ENCODE results near the gene TRPM8.
A peak's percentile ranks its signal among the peaks of the same experiment; 100 is the strongest.

The TRPM8 gene

DNA sequence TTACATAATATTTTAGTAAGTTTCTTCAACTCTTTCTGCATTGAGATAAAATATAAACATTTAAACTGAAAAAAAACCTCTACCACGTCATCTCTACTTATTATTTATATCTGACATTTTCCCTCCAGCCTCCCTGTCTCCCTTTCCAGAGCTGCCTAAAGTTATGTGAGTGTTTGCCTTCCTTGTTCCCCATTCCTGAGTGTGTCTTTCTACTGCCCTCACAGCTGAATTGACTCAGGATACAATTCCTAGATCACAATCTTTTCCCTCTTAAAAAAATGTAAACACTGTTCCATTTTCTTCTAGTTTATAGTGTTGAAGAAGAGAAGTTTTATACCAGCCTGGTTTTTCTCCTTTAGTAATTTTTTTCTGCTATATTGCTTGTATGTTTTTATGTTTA lies 5.3 kb downstream of the TRPM8 start:
- no peak for FAIRE-seq
- no peak for TF ChIP-seq POLR2A (IDR thresholded peaks at IDR 0.05; ENCODE audit: low read depth, low read length)
- no peak for DNase-seq (ENCODE audit: insufficient read length, low spot score)

DNA sequence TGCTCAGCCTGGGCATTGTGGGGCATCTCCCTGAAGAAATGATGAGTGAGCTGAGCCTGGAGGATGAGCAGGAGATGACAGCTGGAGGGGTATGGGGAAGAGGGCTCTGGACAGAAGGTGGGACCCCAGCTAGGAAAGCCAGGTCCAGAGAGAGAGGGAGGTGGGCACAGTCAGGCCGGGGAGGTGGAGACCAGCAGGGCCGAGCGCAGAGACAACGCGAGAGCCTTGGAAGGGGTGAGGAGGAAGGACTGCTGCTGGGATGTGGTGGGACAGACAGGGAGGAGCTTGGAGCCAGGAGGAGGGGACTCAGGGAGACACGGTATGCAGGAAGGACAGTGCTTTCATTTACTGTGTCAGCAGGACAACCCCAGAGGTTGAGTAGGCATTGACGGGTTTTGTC lies 8.2 kb downstream of the TRPM8 start:
- DNase-seq (ENCODE audit: insufficient read length, low spot score) (no peak), FAIRE-seq (no peak)
- no peak for TF ChIP-seq POLR2A (IDR thresholded peaks at IDR 0.05; ENCODE audit: low read depth, low read length)

DNA sequence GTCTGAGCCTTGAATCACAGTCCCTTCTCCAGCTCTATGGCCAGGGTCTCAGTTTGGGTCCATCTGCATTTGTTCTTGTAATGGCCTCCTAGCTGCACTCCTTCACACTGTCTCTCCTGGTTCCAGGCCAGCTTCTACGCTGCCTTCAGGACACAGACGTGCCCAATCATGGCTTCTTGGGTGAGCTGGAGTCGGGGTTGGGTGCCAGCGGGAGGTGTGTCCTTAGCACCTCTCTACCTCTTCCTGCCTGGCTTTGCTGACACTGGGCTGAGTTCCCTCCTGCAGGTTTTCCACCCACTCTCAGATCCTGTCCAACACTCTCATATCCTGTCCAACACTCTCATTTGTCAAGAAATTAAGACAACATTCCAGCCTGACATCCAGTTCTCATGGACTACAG lies 9.6 kb downstream of the TRPM8 start:
- no peak for FAIRE-seq
- DNase-seq (ENCODE audit: insufficient read length, low spot score): no peak
- no peak for TF ChIP-seq POLR2A (IDR thresholded peaks at IDR 0.05; ENCODE audit: low read depth, low read length)

- DNase-seq (ENCODE audit: insufficient read length, low spot score): peak; percentile 25
- FAIRE-seq: no peak
Measured at GRCh38 chr2:233928594-233929351, 11.6 kb downstream of the TRPM8 start.

GRCh38 chr2:233929352-233930022 lies 12.3 kb downstream of the TRPM8 start:
- FAIRE-seq (peak; percentile 86), DNase-seq (ENCODE audit: insufficient read length, low spot score) (peak; percentile 48)

More at GRCh38 chr2:233928594-233929351, 11.6 kb downstream of the TRPM8 start:
- no peak for TF ChIP-seq POLR2A (IDR thresholded peaks at IDR 0.05; ENCODE audit: low read depth, low read length)

GRCh38 chr2:233934524-233934923 lies 17.4 kb downstream of the TRPM8 start:
- TF ChIP-seq POLR2A (IDR thresholded peaks at IDR 0.05; ENCODE audit: low read depth, low read length): no peak
- no peak for FAIRE-seq
- no peak for DNase-seq (ENCODE audit: insufficient read length, low spot score)

More at GRCh38 chr2:233929352-233930022, 12.3 kb downstream of the TRPM8 start:
- TF ChIP-seq POLR2A (IDR thresholded peaks at IDR 0.05; ENCODE audit: low read depth, low read length): no peak

GRCh38 chr2:233935426-233935825 lies 18.3 kb downstream of the TRPM8 start:
- FAIRE-seq (no peak), DNase-seq (ENCODE audit: insufficient read length, low spot score) (no peak)
- no peak for TF ChIP-seq POLR2A (IDR thresholded peaks at IDR 0.05; ENCODE audit: low read depth, low read length)

DNA sequence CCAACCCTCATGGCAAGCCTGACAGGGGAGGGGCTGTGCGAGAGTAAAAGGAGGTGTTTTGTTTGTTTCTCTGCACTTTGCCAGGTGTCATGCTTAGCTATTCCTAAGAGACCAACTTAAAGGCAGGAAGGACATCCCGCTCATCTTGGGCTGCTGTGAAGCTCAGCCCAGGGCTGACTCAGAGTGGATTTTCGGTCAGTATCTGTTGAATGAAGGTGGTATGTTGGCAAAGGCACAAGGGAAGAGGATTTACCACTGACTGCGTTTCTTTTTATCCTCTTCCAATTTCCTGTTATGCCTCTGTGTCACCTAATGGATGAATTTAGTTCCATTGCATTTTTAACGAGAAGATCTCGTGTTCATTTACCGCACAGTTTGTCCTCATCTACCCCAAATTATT lies 18.9 kb downstream of the TRPM8 start:
- FAIRE-seq (no peak), DNase-seq (ENCODE audit: insufficient read length, low spot score) (no peak)
- TF ChIP-seq POLR2A (IDR thresholded peaks at IDR 0.05; ENCODE audit: low read depth, low read length): no peak

DNA sequence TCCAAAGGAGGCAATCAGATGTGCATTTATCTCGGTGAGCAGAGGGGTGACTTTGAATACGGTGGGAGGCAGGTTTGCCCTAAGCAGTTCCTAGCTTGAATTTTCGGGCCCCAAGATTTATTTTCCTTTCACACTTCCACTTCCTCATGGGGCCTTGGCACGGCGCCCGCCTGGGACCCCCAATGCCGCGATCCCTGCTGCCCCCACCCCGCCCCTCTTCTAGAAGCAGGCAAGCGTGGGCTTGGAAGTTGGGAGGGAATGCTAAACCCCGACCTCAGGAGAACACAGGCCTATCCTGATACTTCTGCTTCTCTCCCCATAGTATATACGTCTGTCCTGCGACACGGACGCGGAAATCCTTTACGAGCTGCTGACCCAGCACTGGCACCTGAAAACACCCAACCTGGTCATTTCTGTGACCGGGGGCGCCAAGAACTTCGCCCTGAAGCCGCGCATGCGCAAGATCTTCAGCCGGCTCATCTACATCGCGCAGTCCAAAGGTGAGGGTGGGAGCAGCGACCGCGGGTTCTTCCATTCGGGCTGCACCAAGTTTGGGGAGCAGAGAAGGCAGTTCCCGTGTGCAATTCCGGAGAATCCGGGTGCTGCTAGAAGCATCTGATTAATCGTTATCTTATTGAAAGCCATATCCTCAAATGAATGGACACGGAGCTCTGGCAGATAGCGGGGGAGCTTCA lies 21.6 kb downstream of the TRPM8 start:
- no peak for DNase-seq (ENCODE audit: insufficient read length, low spot score)
- TF ChIP-seq POLR2A (IDR thresholded peaks at IDR 0.05; ENCODE audit: low read depth, low read length): no peak
- no peak for FAIRE-seq

GRCh38 chr2:233940376-233941276 lies 23.5 kb downstream of the TRPM8 start:
- TF ChIP-seq POLR2A (IDR thresholded peaks at IDR 0.05; ENCODE audit: low read depth, low read length): no peak
- FAIRE-seq (no peak), DNase-seq (ENCODE audit: insufficient read length, low spot score) (no peak)

DNA sequence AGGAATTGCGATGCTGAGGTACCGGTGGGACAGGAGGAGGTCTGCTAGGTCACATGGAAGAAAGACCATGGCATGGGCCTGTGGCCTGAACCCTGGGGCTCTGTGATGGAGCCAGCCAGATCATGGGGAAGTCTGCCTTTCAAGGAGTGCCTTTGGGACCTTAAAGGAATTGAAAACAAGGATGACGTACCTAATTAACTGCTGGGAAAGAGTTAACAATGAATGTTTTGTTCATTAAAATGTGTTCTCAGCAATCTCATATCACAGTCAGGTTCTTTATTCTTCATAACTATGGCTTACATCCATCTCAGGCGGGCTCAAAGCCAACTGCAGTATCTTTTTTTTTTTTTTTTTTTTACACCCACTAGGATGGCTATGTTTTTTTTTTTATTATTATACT lies 25.6 kb downstream of the TRPM8 start:
- TF ChIP-seq POLR2A (IDR thresholded peaks at IDR 0.05; ENCODE audit: low read depth, low read length): no peak
- FAIRE-seq (no peak), DNase-seq (ENCODE audit: insufficient read length, low spot score) (no peak)

- FAIRE-seq (no peak), DNase-seq (ENCODE audit: insufficient read length, low spot score) (no peak)
- TF ChIP-seq POLR2A (IDR thresholded peaks at IDR 0.05; ENCODE audit: low read depth, low read length): no peak
Measured at GRCh38 chr2:233944269-233944668, 27.1 kb downstream of the TRPM8 start.

DNA sequence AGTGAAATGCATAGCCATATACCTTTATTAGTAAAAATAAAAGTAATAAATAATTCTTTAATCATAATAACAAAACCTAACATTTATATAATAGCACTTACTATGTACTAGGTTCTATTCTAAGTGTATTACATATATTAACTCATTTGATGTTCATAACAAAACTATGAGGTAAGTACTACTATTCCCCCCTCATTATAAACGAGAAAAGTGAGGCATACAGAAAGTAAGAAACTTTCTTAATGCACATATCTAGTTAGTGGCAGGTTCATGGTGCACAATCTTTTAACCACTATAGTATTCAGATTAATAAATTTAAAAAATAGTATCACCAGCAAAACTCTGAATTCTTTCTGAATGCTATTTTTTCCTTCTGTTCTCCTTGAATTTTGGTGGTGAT lies 27.5 kb downstream of the TRPM8 start:
- no peak for TF ChIP-seq POLR2A (IDR thresholded peaks at IDR 0.05; ENCODE audit: low read depth, low read length)
- DNase-seq (ENCODE audit: insufficient read length, low spot score) (no peak), FAIRE-seq (no peak)
